Measurements from ENCODE around the gene PAK1.

GRCh38 chr11:77287615-77288273 lies 186.2 kb downstream of the PAK1 start:
- TF ChIP-seq POLR2AphosphoS5 (IDR thresholded peaks at IDR 0.05; ENCODE audit: low read depth, low read length) (no peak), POLR2A (IDR thresholded peaks at IDR 0.05; ENCODE audit: low read depth, low read length) (no peak)

All from GM12892 (cell line).